ENCODE results near the gene NOX5. TPM values are rescaled to one million over a fixed set of nuclear protein-coding genes. Genes with fewer than 3 reads are reported as not detected.

NOX5 gene
- total and polyA plus RNA-seq, 10 of the 15 experiments (the other 5 are each of a cell fraction or from before 2014, with no cell fraction given), result not detected

DNA sequence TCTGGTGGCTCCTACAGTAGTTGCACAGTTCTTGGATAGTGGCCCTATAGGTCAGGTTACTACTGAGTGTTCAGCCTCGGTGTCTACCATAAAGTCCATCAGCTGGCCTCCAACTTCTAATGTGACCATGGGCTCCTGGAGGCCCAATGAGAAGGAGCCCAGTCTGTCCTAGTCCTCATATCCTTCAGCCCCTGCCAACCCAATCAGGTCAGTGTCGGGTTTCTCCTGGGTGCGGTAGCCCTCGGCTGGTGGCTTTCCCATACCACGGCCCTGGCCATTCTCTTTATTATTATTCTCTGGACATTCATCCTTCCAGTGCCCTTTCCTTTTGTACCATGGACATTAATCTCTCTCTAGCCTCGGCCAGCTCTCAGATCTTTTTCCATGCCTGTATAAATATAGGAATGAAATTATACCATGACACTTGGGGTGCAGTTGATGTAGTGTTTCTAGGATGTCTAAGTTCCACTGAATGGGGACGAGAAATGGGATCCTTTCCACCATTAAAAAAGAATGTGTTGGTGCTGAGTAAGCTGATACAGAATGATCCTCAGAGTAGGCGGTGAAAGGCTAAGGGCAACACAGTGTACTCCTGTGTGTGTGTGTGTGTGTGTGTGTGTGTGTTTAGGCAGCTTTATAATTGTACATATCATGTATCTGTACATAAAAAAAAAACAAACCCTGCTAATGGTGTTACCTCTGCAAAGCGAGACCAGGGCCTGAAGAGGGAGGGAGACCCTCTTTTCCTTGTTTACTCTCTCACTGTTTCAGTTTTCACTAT is 19.3 kb upstream of the NOX5 start:
- no peaks in the 10 kb centered on the region for H3K79me2 ChIP-seq (ENCODE audit: control insufficient read depth, insufficient read depth, low read length)
- H2AFZ ChIP-seq (ENCODE audit: control insufficient read depth, low read depth, low read length), result no peak overlapping the region
- POLR2A ChIA-PET, result no interaction called here
- WGBS (ENCODE audit: insufficient coverage, insufficient replicate concordance, low lambda C conversion rate, missing lambda C conversion rate), result 17% methylated on average over 9 of the region's 9 CpGs
- FAIRE-seq, result no peak
- SMC1A ChIA-PET (ENCODE audit: uncharacterized antibody, unreplicated experiment), result no interaction called here
- in situ Hi-C loops (cut with MboI) (no loop called here), intact Hi-C loops (cut with micrococcal nuclease; ENCODE audit: unreplicated experiment) (no loop called here)
- RAD21 ChIA-PET (ENCODE audit: unreplicated experiment), result no interaction called here
- H3K9ac ChIP-seq (ENCODE audit: control insufficient read depth, insufficient read depth, low read length), result no peak overlapping the region
- CTCF ChIA-PET, result no interaction called here
- H3K4me1 ChIP-seq (ENCODE audit: control insufficient read depth, insufficient read depth, low read length), result no peaks in the 10 kb centered on the region
- DNase-seq (ENCODE audit: low read depth, low spot score), result no peak
- no peaks in the 10 kb centered on the region for H4K20me1 ChIP-seq (ENCODE audit: control insufficient read depth, insufficient read depth)
- H3K27ac ChIP-seq (ENCODE audit: control insufficient read depth, insufficient read depth), result no peak overlapping the region
- TF ChIP-seq SKIL (IDR thresholded peaks at IDR 0.05; ENCODE audit: low read depth, poor library complexity, severe bottlenecking) (no peak), FOXK2 (IDR thresholded peaks at IDR 0.05) (no peak), CBX3 (IDR thresholded peaks at IDR 0.05; ENCODE audit: borderline replicate concordance, low read depth) (no peak)
- no peaks in the 10 kb centered on the region for H3K36me3 ChIP-seq (ENCODE audit: control insufficient read depth in 2 of 2, insufficient read depth in 2 of 2, low read length in 1 of 2)
- no peaks in the 10 kb centered on the region for H3K9me3 ChIP-seq (replicated peaks; ENCODE audit: control insufficient read depth, insufficient read depth, low read length)
- BruUV-seq (replicated peaks), result no TSS peak
- H3K4me3 ChIP-seq, result no peak overlapping the region
- no peak overlapping the region for H3K4me2 ChIP-seq (ENCODE audit: control insufficient read depth, insufficient read depth)
- ATAC-seq, result no peak
- H3K27me3 ChIP-seq (replicated peaks in 1 of 2; ENCODE audit: control insufficient read depth in 2 of 2, insufficient read depth in 2 of 2, low read length in 1 of 2), result no peaks in the 10 kb centered on the region; a peak in 2 of 4 replicates

DNA sequence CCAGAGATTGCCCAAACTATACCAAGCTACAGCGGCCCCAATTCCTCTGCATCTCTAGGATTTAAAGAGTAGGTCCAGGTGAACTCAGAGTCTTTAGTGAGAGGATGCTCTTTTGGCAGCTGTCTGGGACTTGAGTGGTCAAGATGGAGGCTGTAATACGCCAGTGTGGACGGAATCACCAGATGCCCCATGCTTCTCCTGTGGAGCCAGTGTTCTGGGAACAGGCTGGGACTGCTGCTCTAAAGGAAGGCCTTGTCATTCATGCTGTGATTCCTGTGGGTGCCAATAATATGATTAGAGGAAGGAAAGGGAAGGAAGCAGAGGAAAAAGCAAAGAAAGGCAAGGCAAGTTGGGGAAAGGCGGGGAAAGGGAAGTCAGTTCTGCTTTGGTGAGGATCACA is 17.4 kb upstream of the NOX5 start:
- no peak overlapping the region for H3K4me2 ChIP-seq (ENCODE audit: control insufficient read depth, insufficient read depth)
- no peaks in the 10 kb centered on the region for H4K20me1 ChIP-seq (ENCODE audit: control insufficient read depth, insufficient read depth)
- no peak overlapping the region for H3K4me3 ChIP-seq
- H3K36me3 ChIP-seq (ENCODE audit: control insufficient read depth in 2 of 2, insufficient read depth in 2 of 2, low read length in 1 of 2), result no peaks in the 10 kb centered on the region
- in situ Hi-C loops (cut with MboI), result no loop called here
- CTCF ChIA-PET, result interaction anchor here (1.3 kb wide), 1 partner anchor 39 kb away, joined by 3 read pairs; no protein-coding TSS in a partner anchor
- H3K9ac ChIP-seq (ENCODE audit: control insufficient read depth, insufficient read depth, low read length), result no peak overlapping the region
- FAIRE-seq, result no peak
- POLR2A ChIA-PET, result no interaction called here
- RAD21 ChIA-PET (ENCODE audit: unreplicated experiment), result no interaction called here
- no TSS peak for BruUV-seq (replicated peaks)
- no peak for DNase-seq (ENCODE audit: low read depth, low spot score)
- no peak for ATAC-seq
- H3K27me3 ChIP-seq (replicated peaks in 1 of 2; ENCODE audit: control insufficient read depth in 2 of 2, insufficient read depth in 2 of 2, low read length in 1 of 2), result peaks cover 0 to 1% of the 10 kb centered on the region in 2 experiments; a peak in 2 of 4 replicates
- H3K79me2 ChIP-seq (ENCODE audit: control insufficient read depth, insufficient read depth, low read length), result no peaks in the 10 kb centered on the region
- WGBS (ENCODE audit: insufficient coverage, insufficient replicate concordance, low lambda C conversion rate, missing lambda C conversion rate), result 26% methylated on average over 4 of the region's 4 CpGs
- no peaks in the 10 kb centered on the region for H3K9me3 ChIP-seq (replicated peaks; ENCODE audit: control insufficient read depth, insufficient read depth, low read length)
- intact Hi-C loops (cut with micrococcal nuclease; ENCODE audit: unreplicated experiment), result no loop called here
- no peaks in the 10 kb centered on the region for H3K4me1 ChIP-seq (ENCODE audit: control insufficient read depth, insufficient read depth, low read length)
- no peak overlapping the region for H2AFZ ChIP-seq (ENCODE audit: control insufficient read depth, low read depth, low read length)
- SMC1A ChIA-PET (ENCODE audit: uncharacterized antibody, unreplicated experiment), result no interaction called here
- TF ChIP-seq, protein P1, sequence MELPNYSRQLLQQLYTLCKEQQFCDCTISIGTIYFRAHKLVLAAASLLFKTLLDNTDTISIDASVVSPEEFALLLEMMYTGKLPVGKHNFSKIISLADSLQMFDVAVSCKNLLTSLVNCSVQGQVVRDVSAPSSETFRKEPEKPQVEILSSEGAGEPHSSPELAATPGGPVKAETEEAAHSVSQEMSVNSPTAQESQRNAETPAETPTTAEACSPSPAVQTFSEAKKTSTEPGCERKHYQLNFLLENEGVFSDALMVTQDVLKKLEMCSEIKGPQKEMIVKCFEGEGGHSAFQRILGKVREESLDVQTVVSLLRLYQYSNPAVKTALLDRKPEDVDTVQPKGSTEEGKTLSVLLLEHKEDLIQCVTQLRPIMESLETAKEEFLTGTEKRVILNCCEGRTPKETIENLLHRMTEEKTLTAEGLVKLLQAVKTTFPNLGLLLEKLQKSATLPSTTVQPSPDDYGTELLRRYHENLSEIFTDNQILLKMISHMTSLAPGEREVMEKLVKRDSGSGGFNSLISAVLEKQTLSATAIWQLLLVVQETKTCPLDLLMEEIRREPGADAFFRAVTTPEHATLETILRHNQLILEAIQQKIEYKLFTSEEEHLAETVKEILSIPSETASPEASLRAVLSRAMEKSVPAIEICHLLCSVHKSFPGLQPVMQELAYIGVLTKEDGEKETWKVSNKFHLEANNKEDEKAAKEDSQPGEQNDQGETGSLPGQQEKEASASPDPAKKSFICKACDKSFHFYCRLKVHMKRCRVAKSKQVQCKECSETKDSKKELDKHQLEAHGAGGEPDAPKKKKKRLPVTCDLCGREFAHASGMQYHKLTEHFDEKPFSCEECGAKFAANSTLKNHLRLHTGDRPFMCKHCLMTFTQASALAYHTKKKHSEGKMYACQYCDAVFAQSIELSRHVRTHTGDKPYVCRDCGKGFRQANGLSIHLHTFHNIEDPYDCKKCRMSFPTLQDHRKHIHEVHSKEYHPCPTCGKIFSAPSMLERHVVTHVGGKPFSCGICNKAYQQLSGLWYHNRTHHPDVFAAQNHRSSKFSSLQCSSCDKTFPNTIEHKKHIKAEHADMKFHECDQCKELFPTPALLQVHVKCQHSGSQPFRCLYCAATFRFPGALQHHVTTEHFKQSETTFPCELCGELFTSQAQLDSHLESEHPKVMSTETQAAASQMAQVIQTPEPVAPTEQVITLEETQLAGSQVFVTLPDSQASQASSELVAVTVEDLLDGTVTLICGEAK (IDR thresholded peaks at IDR 0.05; ENCODE audit: borderline replicate concordance), result no peak
- TF ChIP-seq RELA (IDR thresholded peaks at IDR 0.05; ENCODE audit: borderline replicate concordance, partially characterized antibody), result no peak
- TF ChIP-seq NR2F1 (conservative IDR thresholded peaks at IDR 0.05), result no peak
- no peak for TF ChIP-seq NR2C1 (IDR thresholded peaks at IDR 0.05)
- TF ChIP-seq SREBF1 (IDR thresholded peaks at IDR 0.05; ENCODE audit: low read length), result no peak
- TF ChIP-seq ZNF207 (IDR thresholded peaks at IDR 0.05; ENCODE audit: borderline replicate concordance), result no peak
- TF ChIP-seq ZNF384 (IDR thresholded peaks at IDR 0.05; ENCODE audit: borderline replicate concordance, low read depth, low read length), result no peak
- no peak for TF ChIP-seq CBFB (IDR thresholded peaks at IDR 0.05; ENCODE audit: low read depth)
- no peak for TF ChIP-seq POLR2AphosphoS5 (IDR thresholded peaks at IDR 0.05; ENCODE audit: low read length)
- H3K27ac ChIP-seq (ENCODE audit: control insufficient read depth, insufficient read depth), result no peak overlapping the region
